Kidney (tissue), 14 donors: Measurements from ENCODE around the gene CCR6. TPM values are rescaled to one million over a fixed set of nuclear protein-coding genes. Genes with fewer than 3 reads are reported as not detected.

Experiments
- DNase-seq, 5 donors: peaks; one replicate each; pipeline ENCODE4 v3.0.0-alpha.2; 2013 to 2020
- FAIRE-seq: peaks from 2 replicates; lab custom pipeline; 2012; peaks lifted over from hg19 to GRCh38; lab: Jason Lieb, UNC
- H3K27ac ChIP-seq, 2 donors: one replicate each; pipeline ENCODE4 v1.7.0; 2013; ENCODE audit warnings: low read depth in 2 of 2, low read length in 2 of 2, inconsistent platforms in 1 of 2
- H3K27me3 ChIP-seq: one replicate; pipeline ENCODE4 v1.7.1; 2013; ENCODE audit warnings: low read length, inconsistent platforms; ENCODE audit not compliant: control insufficient read depth, insufficient read depth
- H3K36me3 ChIP-seq, 3 donors: one replicate each; pipeline versions ENCODE4 v1.7.0 to v1.7.1; 2013; ENCODE audit warnings: low read length in 3 of 3, control low read depth in 1 of 3, inconsistent platforms in 1 of 3; ENCODE audit not compliant: insufficient read depth in 3 of 3, control insufficient read depth in 2 of 3
- H3K4me1 ChIP-seq, 3 donors: one replicate each; pipeline versions ENCODE4 v1.7.0 to v1.7.1; 2013; ENCODE audit warnings: low read length in 3 of 3, inconsistent platforms in 1 of 3, low read depth in 1 of 3; ENCODE audit not compliant: control insufficient read depth in 2 of 3, insufficient read depth in 2 of 3
- H3K4me3 ChIP-seq, 3 donors: one replicate each; pipeline versions ENCODE4 v1.7.0 to v1.8.1; 2013; ENCODE audit warnings: low read length in 3 of 3, control low read depth in 1 of 3, inconsistent platforms in 1 of 3
- H3K9ac ChIP-seq, 3 donors: one replicate each; pipeline versions ENCODE4 v1.7.0 to v1.7.1; 2013; ENCODE audit warnings: low read length in 3 of 3, control low read depth in 1 of 3, inconsistent platforms in 1 of 3
- H3K9me3 ChIP-seq, 3 donors: one replicate each; pipeline versions ENCODE4 v1.7.0 to v1.7.1; 2013; ENCODE audit warnings: low read length in 3 of 3, control low read depth in 1 of 3, inconsistent platforms in 1 of 3; ENCODE audit not compliant: control insufficient read depth in 2 of 3, insufficient read depth in 1 of 3
- CTCF ChIP-seq: IDR thresholded peaks from 3 replicates; pipeline ENCODE4 v1.5.1; 2012; ENCODE audit warnings: mild to moderate bottlenecking, moderate library complexity, borderline replicate concordance; ENCODE audit not compliant: insufficient read depth; ENCODE audit errors: extremely low read depth
- intact Hi-C: fragments of 100-400 bp; cut with DNase I; formaldehyde crosslinking; loops from one replicate; pipeline ENCODE4 v1.11.1; 2022
- polyA plus RNA-seq: library from polyadenylated mRNA; stranded (reverse); fragments of 350-450 nt; fragmentation: Illumina TruSeq; extraction: RNeasy Lipid Tissue Mini Kit (QIAGEN cat#74804); gene quantifications from one replicate; pipeline ENCODE4 v1.2.3, GENCODE V29; 2014; ENCODE audit warnings: low read depth, low replicate concordance; ENCODE audit not compliant: insufficient read depth
- total RNA-seq: library from RNA; stranded (reverse); fragmentation: NEBNext Ultra II Directional; extraction: Animal tissue kit (Norgen Biotek cat#: 25700); gene quantifications from one replicate; pipeline ENCODE4 v1.2.1, GENCODE V29; 2021
- donor health status: control.
- donor health status: control.
- donor health status: control.
- donor health status: control.
- donor health status: control.
- donor health status: DM: yes; HTN: yes; CAD: no.
- donor health status: Normal renal cell carcinoma (clear cell type).

The CCR6 gene
- total and polyA plus RNA-seq, 2 donors from 2014 or later: 0.43 to 0.54 TPM

GRCh38 chr6:167157414-167157813 is 34.5 kb downstream of the CCR6 start:
- H3K27me3 ChIP-seq: no peaks in the 10 kb centered on the region
- DNase-seq (no peak), FAIRE-seq (no peak)
- no peaks in the 10 kb centered on the region for H3K36me3 ChIP-seq
- H3K27ac ChIP-seq: no peak overlapping the region
- H3K4me3 ChIP-seq: no peak overlapping the region
- intact Hi-C loops: no loop called here
- TF ChIP-seq CTCF: no peak
- peaks cover 0 to 4% (median 4%) of the 10 kb centered on the region in 3 donors for H3K4me1 ChIP-seq
- no peak overlapping the region for H3K9ac ChIP-seq
- H3K9me3 ChIP-seq: no peaks in the 10 kb centered on the region

- no peaks in the 10 kb centered on the region for H3K27me3 ChIP-seq
Observed at GRCh38 chr6:167157863-167158262, 35.0 kb downstream of the CCR6 start, which contains the start of gene GPR31. Gene GPR31 (minus strand): TSS chr6:167157980. CDS start chr6:167157831, 149 bp downstream.

GRCh38 chr6:167161851-167162467 is 39.1 kb downstream of the CCR6 start:
- intact Hi-C loops: no loop called here
- Histone ChIP-seq H3K27me3 (no peaks in the 10 kb centered on the region), H3K4me1 (no peaks in the 10 kb centered on the region), H3K9me3 (no peaks in the 10 kb centered on the region), H3K27ac (no peak overlapping the region), H3K9ac (no peak overlapping the region), H3K36me3 (no peaks in the 10 kb centered on the region), H3K4me3 (no peak overlapping the region)
- FAIRE-seq: no peak
- TF ChIP-seq CTCF: no peak
- DNase-seq: no peak

More at GRCh38 chr6:167157863-167158262, 35.0 kb downstream of the CCR6 start, which contains the start of gene GPR31:
- intact Hi-C loops: no loop called here
- Histone ChIP-seq H3K36me3 (no peaks in the 10 kb centered on the region), H3K27ac (no peak within 1 kb of the TSS), H3K4me1 (peaks cover 0 to 4% (median 4%) of the 10 kb centered on the region in 3 donors), H3K4me3 (no peak within 1 kb of the TSS), H3K9ac (no peak within 1 kb of the TSS), H3K9me3 (no peaks in the 10 kb centered on the region)
- no peak for DNase-seq
- FAIRE-seq: no peak
- TF ChIP-seq CTCF: no peak

GRCh38 chr6:167162591-167162990 is 39.7 kb downstream of the CCR6 start:
- no peak for FAIRE-seq
- H3K4me3 ChIP-seq: no peak overlapping the region
- no peak for TF ChIP-seq CTCF
- no peak overlapping the region for H3K27ac ChIP-seq
- H3K27me3 ChIP-seq: no peaks in the 10 kb centered on the region
- intact Hi-C loops: no loop called here
- H3K36me3 ChIP-seq: no peaks in the 10 kb centered on the region
- no peaks in the 10 kb centered on the region for H3K4me1 ChIP-seq
- DNase-seq: no peak
- H3K9ac ChIP-seq: no peak overlapping the region
- H3K9me3 ChIP-seq: no peaks in the 10 kb centered on the region
